ENCODE measurements around the gene MAPK8IP3.

GRCh38 chr16:1763521-1764511 is 57.8 kb downstream of the MAPK8IP3 start:
- no peak for TF ChIP-seq CTCF (IDR thresholded peaks at IDR 0.05)
- TF ChIP-seq POLR2A (IDR thresholded peaks at IDR 0.05), result no peak
- TF ChIP-seq POLR2AphosphoS5 (IDR thresholded peaks at IDR 0.05), result no peak
